Fibroblast of gingiva (primary cell): ENCODE measurements around the gene P2RY2.
"Not testable (repeated sequence)": the region's sequence is repeated elsewhere in the genome, so short reads cannot be mapped to it uniquely, and the experiment has no call there.

Experiments used
- DNase-seq: peaks from one replicate; pipeline ENCODE4 v3.0.0-alpha.2; 2011; ENCODE audit warnings: low read depth

The P2RY2 gene

GRCh38 chr11:73228268-73229134, 10.4 kb downstream of the P2RY2 start:
- DNase-seq = no peak

- DNase-seq = no peak
Measured at GRCh38 chr11:73229321-73229895, 11.3 kb downstream of the P2RY2 start.

GRCh38 chr11:73229896-73230875, 12.1 kb downstream of the P2RY2 start:
- DNase-seq = no peak

- DNase-seq = no peak
Measured at GRCh38 chr11:73230931-73231330, 12.8 kb downstream of the P2RY2 start.

- DNase-seq = not testable (repeated sequence)
Measured at GRCh38 chr11:73232487-73232886, 14.4 kb downstream of the P2RY2 start.

GRCh38 chr11:73233211-73233610, 15.1 kb downstream of the P2RY2 start:
- no peak for DNase-seq

GRCh38 chr11:73233692-73234470, 15.8 kb downstream of the P2RY2 start:
- DNase-seq = no peak

- no peak for DNase-seq
Measured at GRCh38 chr11:73234471-73235181, 16.5 kb downstream of the P2RY2 start.

- DNase-seq = no peak
Measured at GRCh38 chr11:73235236-73235786, 17.2 kb downstream of the P2RY2 start.

- no peak for DNase-seq
Measured at GRCh38 chr11:73236205-73236765, 18.2 kb downstream of the P2RY2 start.

GRCh38 chr11:73236854-73237253, 18.8 kb downstream of the P2RY2 start:
- DNase-seq = no peak

GRCh38 chr11:73237471-73238290, 19.6 kb downstream of the P2RY2 start:
- no peak for DNase-seq

GRCh38 chr11:73239111-73239521, 21.0 kb downstream of the P2RY2 start:
- no peak for DNase-seq

GRCh38 chr11:73239571-73240189, 21.6 kb downstream of the P2RY2 start:
- no peak for DNase-seq

GRCh38 chr11:73240190-73240781, 22.2 kb downstream of the P2RY2 start:
- DNase-seq = peak; percentile 78

GRCh38 chr11:73241300-73241699, 23.2 kb downstream of the P2RY2 start:
- no peak for DNase-seq

- peak; percentile 57 for DNase-seq
Measured at GRCh38 chr11:73242251-73243092, 24.4 kb downstream of the P2RY2 start.

GRCh38 chr11:73243093-73243485, 25.0 kb downstream of the P2RY2 start:
- no peak for DNase-seq
